ENCODE results near the gene ZNF14. TPM values are rescaled to one million over a fixed set of nuclear protein-coding genes. Genes with fewer than 3 reads are reported as not detected.

Gene ZNF14
- total RNA-seq, 3 donors from 2014 or later (not counting 1 experiment from before 2014, with no cell fraction given): 12.7 to 18.6 (median 14.0) TPM

GRCh38 chr19:19711934-19712828 is 20.7 kb downstream of the ZNF14 start:
- TF ChIP-seq CTCF (IDR thresholded peaks at IDR 0.05): no peak
- peaks cover 60% of the 10 kb centered on the region for H3K36me3 Mint-ChIP-seq
- no peaks in the 10 kb centered on the region for H3K27me3 Mint-ChIP-seq (ENCODE audit: low read depth in 2 of 2)
- Histone ChIP-seq H3K4me3 (ENCODE audit: low read length) (no peak overlapping the region), H3K36me3 (ENCODE audit: control insufficient read depth, insufficient read depth, low read length) (peaks cover 34% of the 10 kb centered on the region), H3K9me3 (ENCODE audit: control insufficient read depth, insufficient read depth, low read length) (peaks cover 80% of the 10 kb centered on the region), H3K27ac (ENCODE audit: low read length) (no peak overlapping the region), H3K27me3 (ENCODE audit: control insufficient read depth, insufficient read depth, low read length) (no peaks in the 10 kb centered on the region), H3K4me1 (ENCODE audit: control insufficient read depth, insufficient read depth, low read length) (no peaks in the 10 kb centered on the region)
- ATAC-seq: no peak
- DNase-seq: no peak
- peak overlapping the region in 1 of 2 donors; percentile 34 for H3K27ac Mint-ChIP-seq
- peaks cover 0 to 4% of the 10 kb centered on the region in 2 donors for H3K4me1 Mint-ChIP-seq
- peaks cover 3 to 12% of the 10 kb centered on the region in 2 donors for H3K9me3 Mint-ChIP-seq
- intact Hi-C loops (cut with micrococcal nuclease): no loop called here
- no peak overlapping the region for H3K4me3 Mint-ChIP-seq
- WGBS (ENCODE audit: insufficient coverage): over 99% methylated on average over 8 of the region's 10 CpGs

GRCh38 chr19:19711306-19711933 is 21.5 kb downstream of the ZNF14 start:
- Mint-ChIP-seq H3K27ac (peak overlapping the region in 1 of 2 donors; percentile 34), H3K4me3 (no peak overlapping the region), H3K9me3 (peaks cover 3 to 12% of the 10 kb centered on the region in 2 donors), H3K36me3 (peaks cover 53% of the 10 kb centered on the region), H3K27me3 (ENCODE audit: low read depth in 2 of 2) (no peaks in the 10 kb centered on the region), H3K4me1 (no peaks in the 10 kb centered on the region)
- DNase-seq (no peak), ATAC-seq (no peak)
- WGBS (ENCODE audit: insufficient coverage): 98% methylated on average over 14 of the region's 14 CpGs
- Histone ChIP-seq H3K27ac (ENCODE audit: low read length) (no peak overlapping the region), H3K27me3 (ENCODE audit: control insufficient read depth, insufficient read depth, low read length) (no peaks in the 10 kb centered on the region), H3K4me1 (ENCODE audit: control insufficient read depth, insufficient read depth, low read length) (no peaks in the 10 kb centered on the region), H3K36me3 (ENCODE audit: control insufficient read depth, insufficient read depth, low read length) (peaks cover 34% of the 10 kb centered on the region), H3K4me3 (ENCODE audit: low read length) (no peak overlapping the region), H3K9me3 (ENCODE audit: control insufficient read depth, insufficient read depth, low read length) (peaks cover 80% of the 10 kb centered on the region)
- TF ChIP-seq CTCF (IDR thresholded peaks at IDR 0.05): no peak
- intact Hi-C loops (cut with micrococcal nuclease): no loop called here

- H3K27me3 ChIP-seq (ENCODE audit: control insufficient read depth, insufficient read depth, low read length): no peaks in the 10 kb centered on the region
- ATAC-seq: no peak
- intact Hi-C loops (cut with micrococcal nuclease): no loop called here
- no peaks in the 10 kb centered on the region for H3K27me3 Mint-ChIP-seq (ENCODE audit: low read depth in 2 of 2)
- H3K36me3 Mint-ChIP-seq: peaks cover 44% of the 10 kb centered on the region
- TF ChIP-seq CTCF (IDR thresholded peaks at IDR 0.05): no peak
- H3K4me1 ChIP-seq (ENCODE audit: control insufficient read depth, insufficient read depth, low read length): no peaks in the 10 kb centered on the region
- 96% methylated on average over 2 of the region's 2 CpGs for WGBS (ENCODE audit: insufficient coverage)
- H3K9me3 Mint-ChIP-seq: peaks cover 3 to 14% of the 10 kb centered on the region in 2 donors
- H3K27ac ChIP-seq (ENCODE audit: low read length): no peak overlapping the region
- no peak overlapping the region for H3K27ac Mint-ChIP-seq
- peaks cover 79% of the 10 kb centered on the region for H3K9me3 ChIP-seq (ENCODE audit: control insufficient read depth, insufficient read depth, low read length)
- H3K4me3 Mint-ChIP-seq: no peak overlapping the region
- no peak for DNase-seq
- H3K4me1 Mint-ChIP-seq: no peaks in the 10 kb centered on the region
- H3K4me3 ChIP-seq (ENCODE audit: low read length): no peak overlapping the region
- H3K36me3 ChIP-seq (ENCODE audit: control insufficient read depth, insufficient read depth, low read length): peaks cover 34% of the 10 kb centered on the region
These were observed 22.4 kb downstream of the ZNF14 start for GRCh38 chr19:19710506-19710905.

Data from natural killer cell (primary cell).